Erythroblast (primary cell): ENCODE measurements around the gene SRSF12.

Source experiments
- GATA1 ChIP-seq: IDR thresholded peaks from 2 replicates; pipeline ENCODE4 v1.6.1; 2011; ENCODE audit warnings: low read depth, mild to moderate bottlenecking, control low read depth, low read length, moderate library complexity
- POLR2A ChIP-seq: IDR thresholded peaks from 2 replicates; pipeline ENCODE4 v1.6.1; 2011; ENCODE audit warnings: mild to moderate bottlenecking, low read length

GRCh38 chr6:89111933-89112332 is 5.9 kb downstream of the SRSF12 start:
- TF ChIP-seq POLR2A: no peak
- no peak for TF ChIP-seq GATA1
